Epithelial cell of esophagus (primary cell): ENCODE results near the gene TDP2.

Experiments
- DNase-seq: peaks from one replicate; pipeline ENCODE4 v3.0.0; 2010; ENCODE audit warnings: low read depth
- H3K4me3 ChIP-seq: 2 replicates; pipeline ENCODE4 v1.5.1; 2011; ENCODE audit warnings: mild to moderate bottlenecking, low read length, control low read depth
- TF ChIP-seq, protein P1 (sequence below): IDR thresholded peaks from 2 replicates; pipeline ENCODE4 v1.5.1; 2011; ENCODE audit warnings: low read depth, mild to moderate bottlenecking, low read length, control low read depth, inconsistent platforms; ENCODE audit not compliant: insufficient read depth; ENCODE audit errors: missing control alignments

TDP2 gene

DNA sequence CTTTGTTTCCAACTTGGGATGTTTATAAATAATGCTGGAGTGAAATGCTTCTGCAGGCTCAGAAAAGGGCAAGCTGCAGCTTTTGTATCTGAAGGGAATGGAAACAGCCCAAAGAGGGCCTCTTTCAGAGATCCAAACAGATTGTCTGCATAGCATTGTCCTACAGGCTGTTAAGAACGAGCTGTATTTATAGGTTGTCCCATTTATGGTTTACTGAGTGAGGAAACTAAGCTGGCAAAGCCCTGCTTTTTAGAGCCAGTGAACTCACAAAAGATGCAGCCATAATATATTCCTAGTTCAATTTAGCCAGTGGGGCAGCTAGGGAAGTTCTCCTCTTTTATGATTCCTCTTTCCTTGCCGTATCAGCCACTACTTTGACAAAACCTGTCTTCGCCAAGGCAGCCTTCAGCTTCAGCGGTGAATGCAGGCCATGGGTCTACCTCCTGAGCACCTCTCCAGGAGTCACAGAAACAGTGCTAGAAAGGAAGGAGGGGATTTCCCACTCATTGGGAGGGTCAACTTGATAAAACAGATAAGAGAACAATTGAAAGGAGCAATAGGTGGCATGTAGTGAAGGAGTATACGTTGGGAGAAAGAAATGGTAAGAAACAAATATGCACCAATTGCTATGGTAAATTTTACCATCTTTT, 35.7 kb downstream of the TDP2 start:
- no peak overlapping the region for H3K4me3 ChIP-seq
- TF ChIP-seq, protein P1, sequence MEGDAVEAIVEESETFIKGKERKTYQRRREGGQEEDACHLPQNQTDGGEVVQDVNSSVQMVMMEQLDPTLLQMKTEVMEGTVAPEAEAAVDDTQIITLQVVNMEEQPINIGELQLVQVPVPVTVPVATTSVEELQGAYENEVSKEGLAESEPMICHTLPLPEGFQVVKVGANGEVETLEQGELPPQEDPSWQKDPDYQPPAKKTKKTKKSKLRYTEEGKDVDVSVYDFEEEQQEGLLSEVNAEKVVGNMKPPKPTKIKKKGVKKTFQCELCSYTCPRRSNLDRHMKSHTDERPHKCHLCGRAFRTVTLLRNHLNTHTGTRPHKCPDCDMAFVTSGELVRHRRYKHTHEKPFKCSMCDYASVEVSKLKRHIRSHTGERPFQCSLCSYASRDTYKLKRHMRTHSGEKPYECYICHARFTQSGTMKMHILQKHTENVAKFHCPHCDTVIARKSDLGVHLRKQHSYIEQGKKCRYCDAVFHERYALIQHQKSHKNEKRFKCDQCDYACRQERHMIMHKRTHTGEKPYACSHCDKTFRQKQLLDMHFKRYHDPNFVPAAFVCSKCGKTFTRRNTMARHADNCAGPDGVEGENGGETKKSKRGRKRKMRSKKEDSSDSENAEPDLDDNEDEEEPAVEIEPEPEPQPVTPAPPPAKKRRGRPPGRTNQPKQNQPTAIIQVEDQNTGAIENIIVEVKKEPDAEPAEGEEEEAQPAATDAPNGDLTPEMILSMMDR, result no peak
- DNase-seq, result no peak

DNA sequence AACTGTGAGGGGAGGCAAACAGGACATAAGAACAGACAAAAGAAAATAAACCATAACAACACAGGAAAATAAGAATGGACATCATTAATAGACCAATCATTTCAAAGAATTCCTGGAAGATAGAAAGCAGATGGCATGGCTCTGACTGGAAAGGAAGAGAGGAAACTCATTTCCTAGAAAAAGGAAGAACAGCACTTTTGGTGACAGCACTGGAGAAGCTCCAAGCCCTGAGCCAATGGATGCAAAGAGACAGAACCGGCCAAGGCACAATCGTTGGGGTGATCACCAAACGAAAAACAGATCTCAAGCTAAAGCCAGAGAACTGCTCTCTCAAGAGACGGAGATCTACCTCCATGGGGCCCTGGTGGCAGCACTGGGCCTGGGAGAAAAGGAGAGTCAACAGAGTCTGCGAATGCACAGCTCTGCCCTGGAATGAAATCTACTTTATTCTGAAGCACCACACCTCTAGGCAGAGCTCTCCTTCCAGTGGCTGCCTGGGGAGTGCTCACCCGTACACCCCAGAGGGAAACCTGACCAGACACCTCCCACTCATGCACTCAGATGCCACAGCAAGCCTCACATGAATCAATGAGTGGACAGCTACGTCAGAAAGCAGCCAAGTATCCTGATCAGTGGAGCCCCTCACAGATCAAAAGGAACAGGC, 44.9 kb downstream of the TDP2 start:
- TF ChIP-seq, protein P1, result no peak
- no peak for DNase-seq

DNA sequence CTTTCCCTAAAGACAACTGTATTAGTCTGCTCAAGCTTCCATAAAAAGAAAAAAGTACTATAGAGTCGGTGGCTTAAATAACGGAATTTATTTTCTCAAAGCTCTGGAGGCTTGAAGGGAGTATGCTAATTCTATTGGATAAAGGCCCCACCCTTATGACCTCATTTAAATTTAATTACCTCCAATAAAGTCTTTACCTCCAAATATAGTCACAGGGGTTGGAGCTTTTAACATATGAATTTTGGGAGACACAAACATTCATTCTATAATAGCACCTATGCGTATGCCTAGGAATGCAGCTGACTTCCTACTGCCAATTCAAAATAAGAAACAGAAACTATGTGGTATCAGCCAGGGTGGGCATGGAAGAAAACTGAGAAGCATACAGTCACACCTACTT, 46.1 kb downstream of the TDP2 start:
- no peak for DNase-seq
- TF ChIP-seq, protein P1, result no peak
- no peak overlapping the region for H3K4me3 ChIP-seq

More for the DNA sequence above, 44.9 kb downstream of the TDP2 start:
- H3K4me3 ChIP-seq, result no peak overlapping the region

DNA sequence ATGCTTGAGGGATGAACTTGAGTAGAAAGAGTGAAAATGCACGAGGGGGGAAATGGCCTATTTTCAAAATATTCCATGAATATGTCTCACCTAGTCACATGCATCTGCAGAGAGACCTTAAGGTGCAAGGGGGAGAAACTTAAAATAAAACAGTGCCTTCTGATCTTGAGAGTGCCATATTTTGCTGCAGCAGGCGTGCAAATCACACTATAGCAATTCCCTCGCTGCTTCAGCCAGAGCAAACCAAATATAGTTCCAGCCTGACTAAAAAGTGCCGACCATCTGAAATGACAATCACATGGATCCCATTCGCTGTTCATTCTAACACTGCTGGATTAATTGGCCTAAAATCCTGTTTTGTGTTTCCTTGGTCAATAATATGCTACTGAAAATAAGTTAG, 47.0 kb downstream of the TDP2 start:
- DNase-seq, result no peak
- TF ChIP-seq, protein P1, result no peak

DNA sequence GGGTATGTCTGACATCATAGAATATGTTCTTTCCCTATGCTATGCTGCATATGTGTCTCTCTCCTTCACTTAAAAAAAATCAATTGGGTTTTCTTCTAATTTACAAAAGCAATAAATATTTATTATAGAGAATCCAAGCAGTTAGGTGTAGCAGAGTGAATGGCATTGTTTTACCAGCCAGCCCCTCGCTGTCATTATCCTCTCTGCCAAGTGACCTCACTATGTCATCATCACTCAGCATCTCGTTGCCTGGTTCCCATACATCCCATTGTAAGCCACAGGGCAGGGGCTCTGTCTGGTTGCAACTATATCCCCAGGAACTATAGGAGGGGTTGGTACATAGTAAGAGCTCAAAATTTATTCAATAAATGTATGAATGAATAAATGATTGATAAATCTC, 52.1 kb downstream of the TDP2 start:
- DNase-seq, result no peak
- no peak overlapping the region for H3K4me3 ChIP-seq
- TF ChIP-seq, protein P1, result no peak

More for the DNA sequence above, 47.0 kb downstream of the TDP2 start:
- H3K4me3 ChIP-seq, result no peak overlapping the region

DNA sequence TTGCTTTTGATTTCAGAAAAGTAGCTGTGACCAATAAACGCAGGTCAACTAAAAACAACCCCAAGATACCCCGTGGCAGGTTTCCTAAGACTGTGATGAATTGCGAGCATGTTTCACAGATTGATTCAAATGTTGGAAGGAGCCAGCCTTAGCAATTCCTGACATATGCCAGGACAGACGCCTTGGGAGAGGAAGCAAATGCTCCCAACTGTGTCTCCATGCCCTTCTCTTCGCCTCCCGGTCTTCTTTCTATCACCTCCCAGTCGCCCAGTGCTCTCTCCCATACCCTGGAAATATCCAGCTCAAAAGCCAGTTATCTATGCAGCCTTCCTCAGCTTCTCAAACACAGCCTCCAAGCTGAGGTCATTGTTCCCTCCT, 52.7 kb downstream of the TDP2 start:
- DNase-seq, result no peak
- TF ChIP-seq, protein P1, result no peak

More for the DNA sequence above, 52.7 kb downstream of the TDP2 start:
- H3K4me3 ChIP-seq, result no peak overlapping the region
